NCI-H1417 treated with DMSO at 0.1 percent for 48 hours (cell line): Measurements from ENCODE around the gene MLANA.

Source experiments
- DNase-seq: peaks from one replicate; lab custom pipeline; 2025; lab: John Stamatoyannopoulos, UW

MLANA gene

GRCh38 chr9:5900622-5901021 is 9.9 kb downstream of the MLANA start:
- DNase-seq, result no peak

GRCh38 chr9:5902377-5902776 is 11.7 kb downstream of the MLANA start:
- DNase-seq, result no peak

GRCh38 chr9:5908918-5909317 is 18.2 kb downstream of the MLANA start:
- DNase-seq, result no peak

DNA sequence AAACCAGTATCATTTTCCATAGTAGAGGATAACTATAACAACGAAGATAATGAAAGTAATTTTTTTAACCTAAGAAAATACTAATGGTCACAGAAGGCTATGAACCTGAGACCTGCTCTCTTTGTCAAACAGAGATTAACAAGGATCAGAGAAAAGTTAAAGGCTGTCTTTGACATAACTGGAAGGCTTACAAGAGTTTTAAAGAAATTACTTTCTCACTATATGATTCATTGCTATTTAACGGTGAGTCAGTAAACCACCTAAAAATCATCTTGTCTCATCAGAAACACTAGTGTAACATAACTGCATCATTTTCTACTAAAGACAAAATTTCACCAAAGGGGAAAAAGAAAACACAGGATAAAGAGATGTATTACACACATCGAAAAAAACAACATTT is 19.3 kb downstream of the MLANA start:
- no peak for DNase-seq

GRCh38 chr9:5910413-5911057 is 19.8 kb downstream of the MLANA start:
- DNase-seq, result no peak

DNA sequence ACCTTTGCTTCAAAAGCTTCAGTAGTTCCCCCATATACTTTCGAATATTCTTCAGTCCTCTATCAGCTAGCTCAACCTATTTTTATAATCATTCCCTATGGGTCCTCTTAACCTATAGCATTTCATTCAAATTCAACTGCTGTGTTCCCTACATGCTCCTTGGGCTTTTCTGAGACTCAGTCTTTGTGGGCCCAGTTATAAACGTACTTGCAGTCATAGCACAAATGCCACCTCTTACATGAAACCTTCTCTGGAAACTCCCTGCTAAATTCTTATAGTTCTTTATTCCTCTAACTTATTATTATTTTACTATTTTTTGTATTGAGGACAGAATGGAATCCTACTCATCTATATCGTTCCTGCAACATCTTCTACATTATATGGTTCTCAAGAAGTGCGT is 24.7 kb downstream of the MLANA start:
- no peak for DNase-seq

- DNase-seq, result no peak
Measured at GRCh38 chr9:5917273-5917672, 26.6 kb downstream of the MLANA start.

GRCh38 chr9:5917888-5918287 is 27.2 kb downstream of the MLANA start:
- no peak for DNase-seq

- no peak for DNase-seq
Measured at GRCh38 chr9:5918460-5918859, 27.8 kb downstream of the MLANA start.

DNA sequence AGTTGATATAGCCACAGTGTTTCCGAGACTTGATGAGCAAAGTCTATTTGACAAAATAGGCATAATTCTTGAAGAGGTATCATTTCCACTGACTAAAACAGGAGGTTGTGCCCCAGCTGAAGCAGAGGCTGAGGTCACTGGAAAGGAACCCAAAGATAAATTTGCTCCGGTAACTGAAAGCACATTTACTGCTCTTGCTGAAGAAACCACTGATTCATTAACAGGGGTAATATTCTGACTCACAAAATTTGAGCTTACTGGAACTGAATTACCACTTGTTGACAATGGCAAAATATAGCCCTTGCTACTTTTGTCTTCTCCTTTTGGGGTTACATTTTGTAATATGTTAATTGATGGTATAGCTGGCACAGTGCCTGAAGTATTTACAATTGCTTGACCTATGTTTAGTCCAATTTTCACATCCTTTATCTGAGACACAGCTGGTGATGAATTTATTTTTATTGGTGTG is 30.2 kb downstream of the MLANA start:
- DNase-seq, result no peak

- DNase-seq, result no peak
Measured at GRCh38 chr9:5922192-5922591, 31.5 kb downstream of the MLANA start.

- no peak for DNase-seq
Measured at GRCh38 chr9:5931657-5932056, 41.0 kb downstream of the MLANA start.

DNA sequence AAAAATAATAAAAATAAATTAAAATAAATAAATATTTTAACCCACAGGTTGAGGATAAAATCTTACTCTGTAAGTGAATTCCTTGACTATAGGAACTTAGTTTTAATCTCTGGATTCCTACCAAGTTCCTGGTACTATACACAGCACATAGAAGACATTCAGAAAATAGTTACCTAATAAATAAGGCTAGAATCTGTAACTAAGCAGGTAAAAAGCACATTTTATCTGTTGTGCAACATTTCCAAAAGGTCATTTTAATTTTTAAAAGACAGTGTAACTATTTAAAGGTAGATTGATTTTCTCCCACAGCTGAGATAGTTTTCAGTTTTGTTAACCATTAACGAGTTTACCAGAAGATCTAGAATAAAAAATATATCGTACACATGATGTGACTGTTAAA is 47.8 kb downstream of the MLANA start:
- DNase-seq, result no peak

DNA sequence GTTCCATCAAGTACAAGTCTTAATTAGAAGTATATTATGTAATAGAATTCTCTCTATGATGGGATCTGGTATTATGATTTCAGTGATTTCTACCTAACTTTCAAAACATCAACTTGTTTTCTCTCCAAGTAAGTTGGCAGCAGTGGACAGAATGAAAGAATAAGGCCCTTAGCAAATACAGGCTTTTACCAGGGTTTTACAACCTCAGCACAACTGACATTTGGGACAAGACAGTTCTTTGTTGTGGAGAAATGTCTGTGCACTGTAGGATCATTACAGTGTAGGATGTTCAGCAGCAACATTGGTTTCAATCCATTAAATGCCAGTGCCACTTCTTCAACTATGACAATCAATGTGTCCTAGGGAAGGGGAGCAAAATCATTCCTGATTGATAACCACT is 48.8 kb downstream of the MLANA start:
- DNase-seq, result no peak

GRCh38 chr9:5941214-5941613 is 50.5 kb downstream of the MLANA start:
- no peak for DNase-seq

DNA sequence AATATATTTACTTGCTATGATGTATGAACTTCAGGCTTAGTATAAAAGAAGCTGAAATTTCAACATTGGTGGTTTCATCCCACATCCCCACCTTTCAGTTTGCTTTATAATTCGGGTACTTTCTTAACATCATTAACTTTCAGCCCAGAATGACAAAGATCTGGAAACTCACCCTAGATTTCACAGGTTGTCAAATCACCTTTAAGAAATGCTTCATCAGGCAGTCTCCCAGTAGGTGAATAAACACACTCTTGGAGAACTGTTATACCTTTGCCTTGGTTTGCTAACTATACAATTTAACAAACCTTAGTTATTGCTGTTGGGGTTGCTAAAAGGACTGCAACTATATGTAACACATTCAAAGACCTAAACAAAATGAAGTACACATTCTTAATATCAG is 54.4 kb downstream of the MLANA start:
- no peak for DNase-seq

GRCh38 chr9:5947912-5948311 is 57.2 kb downstream of the MLANA start:
- no peak for DNase-seq

- DNase-seq, result no peak
Measured at GRCh38 chr9:5949103-5949699, 58.5 kb downstream of the MLANA start.

DNA sequence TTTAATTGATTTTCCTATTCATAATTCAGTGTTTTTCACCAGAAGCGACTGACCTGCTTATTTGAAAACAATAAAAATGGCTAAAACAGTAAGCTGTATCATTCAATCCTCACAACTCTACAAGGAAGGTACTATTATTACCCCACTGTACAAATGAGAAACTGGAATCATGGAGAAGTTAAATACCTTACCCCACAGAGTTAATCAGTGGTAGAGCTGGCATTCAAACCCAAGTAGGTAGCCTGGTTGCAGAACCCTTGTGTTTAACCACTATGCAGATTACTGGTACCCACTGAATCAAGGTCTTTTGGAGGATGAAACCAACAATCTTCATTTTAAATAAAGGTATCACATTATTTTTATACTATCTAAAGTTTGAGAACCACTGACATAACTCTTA is 59.6 kb downstream of the MLANA start:
- no peak for DNase-seq

- DNase-seq, result no peak
Measured at GRCh38 chr9:5951686-5952211, 61.1 kb downstream of the MLANA start.

DNA sequence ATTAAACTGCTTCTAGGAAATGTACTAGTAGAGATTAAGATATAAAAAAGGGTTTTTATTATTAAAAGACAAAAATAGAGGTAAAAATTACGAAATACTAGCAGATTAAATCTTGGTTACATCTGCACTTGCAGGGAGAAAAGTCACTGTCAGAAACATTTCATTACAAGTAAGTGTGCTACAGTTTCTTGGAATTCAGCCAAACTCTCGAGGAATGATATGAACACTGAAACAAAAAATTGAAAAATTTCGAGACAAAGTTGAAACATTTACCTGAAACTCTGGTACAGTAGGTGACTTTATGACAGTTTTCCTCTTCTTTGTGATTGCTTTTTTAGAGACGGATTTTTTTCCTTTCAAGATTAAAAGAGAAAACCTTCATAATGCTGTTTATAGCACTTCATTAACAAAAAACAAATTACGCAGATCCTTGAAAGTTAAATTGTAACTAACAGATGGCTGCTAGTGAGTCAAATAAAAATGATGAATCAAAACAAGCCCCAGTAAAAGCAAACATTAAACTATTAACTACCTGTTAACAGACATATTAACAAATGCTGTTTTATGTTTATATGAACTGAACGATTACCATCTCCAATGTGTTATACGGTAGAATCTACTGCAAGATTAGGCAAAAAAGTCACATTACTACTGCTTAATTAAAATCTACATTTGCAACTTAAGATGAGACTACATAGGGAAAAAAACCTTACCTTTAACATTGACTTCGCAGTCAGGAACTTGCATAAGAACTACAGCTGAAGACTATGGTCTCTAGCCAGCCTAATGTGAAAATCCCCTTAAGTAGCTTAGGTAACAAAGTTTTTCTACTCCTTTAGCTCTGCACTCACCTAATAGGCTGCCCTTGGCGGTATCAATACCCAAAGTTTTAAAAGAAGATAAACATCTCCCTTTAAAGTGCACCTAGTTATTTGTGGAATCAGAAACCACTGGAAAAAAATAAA is 63.3 kb downstream of the MLANA start:
- no peak for DNase-seq

GRCh38 chr9:5957166-5957565 is 66.5 kb downstream of the MLANA start:
- no peak for DNase-seq

DNA sequence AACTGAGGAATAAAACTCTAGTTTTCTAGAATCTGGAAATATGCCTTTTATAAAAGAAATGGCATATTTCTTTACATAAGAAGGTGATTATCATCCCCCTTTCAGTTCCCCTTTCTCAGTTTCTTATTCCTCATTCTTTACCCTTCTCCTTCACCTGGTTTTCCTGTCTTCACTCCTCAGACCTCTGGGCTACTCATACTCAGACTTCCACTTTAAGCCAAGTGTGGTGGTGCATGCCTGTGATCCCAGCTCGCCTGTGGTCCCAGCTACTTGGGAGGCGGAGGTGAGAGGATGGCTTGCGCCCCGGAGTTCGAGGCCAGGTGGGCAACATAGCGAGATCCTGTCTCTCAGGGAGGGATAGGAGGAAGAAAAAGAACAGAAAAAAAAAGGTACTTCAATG is 67.6 kb downstream of the MLANA start:
- DNase-seq, result no peak
